Erythroblast (primary cell): ENCODE results near the gene RNLS.
A peak's percentile ranks its signal among the peaks of the same experiment; 100 is the strongest.

Experiments
- DNase-seq, 2 experiments: peaks; one replicate each; lab custom pipeline; 2025; lab: John Stamatoyannopoulos, UW
- GATA1 ChIP-seq: IDR thresholded peaks from 2 replicates; pipeline ENCODE4 v1.6.1; 2011; ENCODE audit warnings: low read depth, mild to moderate bottlenecking, control low read depth, low read length, moderate library complexity
- POLR2A ChIP-seq: IDR thresholded peaks from 2 replicates; pipeline ENCODE4 v1.6.1; 2011; ENCODE audit warnings: mild to moderate bottlenecking, low read length

RNLS gene

GRCh38 chr10:88411772-88412349 lies 171.3 kb downstream of the RNLS start:
- no peak for TF ChIP-seq POLR2A
- TF ChIP-seq GATA1 = no peak
- no peak for DNase-seq

- DNase-seq = no peak
- TF ChIP-seq GATA1 (no peak), POLR2A (no peak)
Measured at GRCh38 chr10:88409824-88410223, 173.3 kb downstream of the RNLS start.

- DNase-seq = no peak
- TF ChIP-seq POLR2A (no peak), GATA1 (no peak)
Measured at GRCh38 chr10:88409236-88409635, 173.9 kb downstream of the RNLS start.

DNA sequence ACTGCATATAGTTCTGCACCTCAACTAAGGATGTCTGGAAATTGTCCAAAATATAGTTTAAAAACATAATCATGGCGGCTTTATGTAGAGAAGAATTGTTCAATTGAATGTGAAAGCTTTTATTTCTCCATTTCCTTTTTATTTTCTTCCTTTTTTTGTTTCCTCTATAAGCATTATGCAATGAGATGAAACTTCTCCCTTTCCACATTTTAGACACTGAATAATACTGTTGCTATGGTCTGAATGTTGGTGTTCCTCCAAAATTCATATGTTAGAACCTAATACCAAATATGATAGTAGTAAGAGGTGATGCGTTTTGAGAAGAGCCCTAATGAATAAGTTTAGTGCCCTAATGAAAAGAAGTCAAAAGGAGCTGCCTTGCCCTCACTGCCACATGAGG lies 175.0 kb downstream of the RNLS start:
- DNase-seq = no peak
- no peak for TF ChIP-seq GATA1
- TF ChIP-seq POLR2A = no peak

GRCh38 chr10:88404133-88404532 lies 179.0 kb downstream of the RNLS start:
- TF ChIP-seq GATA1 (no peak), POLR2A (no peak)
- no peak for DNase-seq

GRCh38 chr10:88401671-88402347 lies 181.3 kb downstream of the RNLS start:
- TF ChIP-seq GATA1 = no peak
- DNase-seq = no peak

DNA sequence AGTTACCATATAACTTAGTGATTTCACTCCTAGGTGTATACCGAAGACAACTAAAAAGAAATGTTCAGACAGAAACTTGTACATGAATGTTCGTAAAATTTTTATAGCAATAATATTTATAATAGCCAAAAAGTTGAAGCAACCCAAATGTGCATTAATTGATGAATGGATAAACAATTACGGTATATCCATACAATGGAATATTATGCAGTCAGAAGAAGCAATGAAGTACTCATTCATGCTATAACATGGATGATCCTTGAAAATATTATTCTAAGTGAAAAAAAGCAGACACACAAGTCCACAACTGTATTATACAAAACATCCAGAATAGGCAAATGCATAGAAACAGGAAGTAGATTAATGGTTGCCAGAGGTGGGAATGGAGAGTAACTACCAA lies 183.9 kb downstream of the RNLS start:
- no peak for DNase-seq
- TF ChIP-seq GATA1 = no peak
- TF ChIP-seq POLR2A = no peak

- no peak for DNase-seq
- no peak for TF ChIP-seq POLR2A
- TF ChIP-seq GATA1 = no peak
Measured at GRCh38 chr10:88395677-88396076, 187.4 kb downstream of the RNLS start.

DNA sequence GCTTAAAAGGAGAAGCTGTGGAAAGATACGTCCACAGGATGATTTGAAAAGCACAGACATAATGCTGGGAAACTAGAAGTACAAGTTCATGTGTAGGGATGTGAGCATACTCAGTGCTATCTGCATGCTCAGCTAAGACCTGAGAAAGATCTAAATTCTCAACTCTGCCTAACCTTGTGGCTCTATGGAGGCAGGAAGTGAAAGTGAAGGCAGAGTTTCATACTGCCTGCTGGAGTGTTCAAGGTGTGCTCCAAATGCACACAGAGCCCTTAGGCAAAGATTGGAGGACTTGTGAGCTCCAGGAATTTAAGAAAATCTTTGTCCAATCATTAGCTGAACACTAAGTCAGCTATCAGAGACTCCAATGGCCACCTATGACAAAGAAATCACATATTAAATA lies 190.9 kb downstream of the RNLS start:
- no peak for DNase-seq
- no peak for TF ChIP-seq POLR2A
- no peak for TF ChIP-seq GATA1

DNA sequence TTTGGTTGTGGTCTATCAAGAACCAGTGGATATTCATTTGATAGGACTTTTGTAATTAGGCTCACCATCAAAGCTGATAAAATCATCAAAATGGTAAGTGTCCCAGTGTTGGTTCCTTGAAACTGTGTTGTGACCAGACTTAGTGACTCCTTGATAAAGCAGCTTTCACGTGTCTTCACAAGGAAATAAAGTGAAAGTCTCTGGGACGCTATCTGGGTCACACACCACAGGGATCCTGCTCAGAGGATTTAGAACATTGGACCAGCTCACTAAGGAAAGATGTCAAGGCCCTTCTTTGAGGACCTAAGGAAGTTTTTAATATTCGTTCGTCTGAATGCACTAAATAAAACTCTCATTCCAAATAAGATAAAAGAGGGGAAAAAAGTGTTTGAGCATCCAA lies 193.1 kb downstream of the RNLS start:
- TF ChIP-seq GATA1 = no peak
- no peak for TF ChIP-seq POLR2A
- DNase-seq = no peak

- no peak for TF ChIP-seq GATA1
- no peak for TF ChIP-seq POLR2A
- peak; percentile 24 to 55 for DNase-seq
Measured at GRCh38 chr10:88389456-88389855, 193.7 kb downstream of the RNLS start.

GRCh38 chr10:88388324-88388723 lies 194.8 kb downstream of the RNLS start:
- TF ChIP-seq POLR2A (no peak), GATA1 (no peak)
- DNase-seq = peak; percentile 35 to 75

- no peak for TF ChIP-seq POLR2A
- no peak for TF ChIP-seq GATA1
- DNase-seq = peak; percentile 9 to 24
Measured at GRCh38 chr10:88386821-88387773, 196.0 kb downstream of the RNLS start.
